Measurements from ENCODE around the gene VPS8.

- TF ChIP-seq, protein P1, sequence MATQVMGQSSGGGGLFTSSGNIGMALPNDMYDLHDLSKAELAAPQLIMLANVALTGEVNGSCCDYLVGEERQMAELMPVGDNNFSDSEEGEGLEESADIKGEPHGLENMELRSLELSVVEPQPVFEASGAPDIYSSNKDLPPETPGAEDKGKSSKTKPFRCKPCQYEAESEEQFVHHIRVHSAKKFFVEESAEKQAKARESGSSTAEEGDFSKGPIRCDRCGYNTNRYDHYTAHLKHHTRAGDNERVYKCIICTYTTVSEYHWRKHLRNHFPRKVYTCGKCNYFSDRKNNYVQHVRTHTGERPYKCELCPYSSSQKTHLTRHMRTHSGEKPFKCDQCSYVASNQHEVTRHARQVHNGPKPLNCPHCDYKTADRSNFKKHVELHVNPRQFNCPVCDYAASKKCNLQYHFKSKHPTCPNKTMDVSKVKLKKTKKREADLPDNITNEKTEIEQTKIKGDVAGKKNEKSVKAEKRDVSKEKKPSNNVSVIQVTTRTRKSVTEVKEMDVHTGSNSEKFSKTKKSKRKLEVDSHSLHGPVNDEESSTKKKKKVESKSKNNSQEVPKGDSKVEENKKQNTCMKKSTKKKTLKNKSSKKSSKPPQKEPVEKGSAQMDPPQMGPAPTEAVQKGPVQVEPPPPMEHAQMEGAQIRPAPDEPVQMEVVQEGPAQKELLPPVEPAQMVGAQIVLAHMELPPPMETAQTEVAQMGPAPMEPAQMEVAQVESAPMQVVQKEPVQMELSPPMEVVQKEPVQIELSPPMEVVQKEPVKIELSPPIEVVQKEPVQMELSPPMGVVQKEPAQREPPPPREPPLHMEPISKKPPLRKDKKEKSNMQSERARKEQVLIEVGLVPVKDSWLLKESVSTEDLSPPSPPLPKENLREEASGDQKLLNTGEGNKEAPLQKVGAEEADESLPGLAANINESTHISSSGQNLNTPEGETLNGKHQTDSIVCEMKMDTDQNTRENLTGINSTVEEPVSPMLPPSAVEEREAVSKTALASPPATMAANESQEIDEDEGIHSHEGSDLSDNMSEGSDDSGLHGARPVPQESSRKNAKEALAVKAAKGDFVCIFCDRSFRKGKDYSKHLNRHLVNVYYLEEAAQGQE (tag by site-specific recombination; IDR thresholded peaks at IDR 0.05): no peak
- TF ChIP-seq MYNN (tag by site-specific recombination; IDR thresholded peaks at IDR 0.05; ENCODE audit: borderline replicate concordance) (no peak), CTCF (tag by site-specific recombination; IDR thresholded peaks at IDR 0.05) (no peak), ZNF777 (tag by site-specific recombination; IDR thresholded peaks at IDR 0.05; ENCODE audit: borderline replicate concordance) (no peak), HOXA7 (CRISPR knock-in tag; IDR thresholded peaks at IDR 0.05; ENCODE audit: borderline replicate concordance) (no peak), ZBTB21 (tag by site-specific recombination; IDR thresholded peaks at IDR 0.05) (no peak), YY1 (tag by site-specific recombination; IDR thresholded peaks at IDR 0.05) (no peak), KLF1 (tag by site-specific recombination; IDR thresholded peaks at IDR 0.05) (no peak)
Observed at GRCh38 chr3:184857099-184857498, 45.1 kb downstream of the VPS8 start.

Data from HEK293 (cell line).